NT2/D1 (cell line): ENCODE results near the gene SIGMAR1.
"Not testable (repeated sequence)": the region's sequence is repeated elsewhere in the genome, so short reads cannot be mapped to it uniquely, and the experiment has no call there.

Source experiments
- DNase-seq: peaks from one replicate; pipeline ENCODE4 v3.0.0-alpha.2; 2011; ENCODE audit warnings: low read depth, low spot score
- H3K27me3 ChIP-seq: 2 replicates; pipeline ENCODE4 v1.6.0; 2011; ENCODE audit warnings: mild to moderate bottlenecking; ENCODE audit not compliant: insufficient read length, insufficient read depth
- H3K36me3 ChIP-seq: 2 replicates; pipeline ENCODE4 v1.6.1; 2011; ENCODE audit warnings: mild to moderate bottlenecking, low read length, mixed read lengths; ENCODE audit not compliant: insufficient read depth, insufficient read length
- H3K4me1 ChIP-seq: 2 replicates; pipeline ENCODE4 v1.5.1; 2011; ENCODE audit not compliant: insufficient read depth, insufficient read length
- H3K4me3 ChIP-seq: 2 replicates; pipeline ENCODE4 v1.5.1; 2011; ENCODE audit warnings: low read depth; ENCODE audit not compliant: insufficient read length
- H3K9ac ChIP-seq: 2 replicates; pipeline ENCODE4 v1.6.0; 2011; ENCODE audit warnings: low read depth; ENCODE audit not compliant: insufficient read length
- H3K9me3 ChIP-seq: 2 replicates; pipeline ENCODE4 v1.5.1; 2011; ENCODE audit warnings: mild to moderate bottlenecking, low read length; ENCODE audit not compliant: insufficient read depth
- SUZ12 ChIP-seq: IDR thresholded peaks from 2 replicates; pipeline ENCODE4 v1.6.1; 2011; ENCODE audit not compliant: insufficient read length, insufficient read depth; ENCODE audit errors: extremely low read depth
- YY1 ChIP-seq: IDR thresholded peaks from 2 replicates; pipeline ENCODE4 v1.6.1; 2011; ENCODE audit not compliant: insufficient read length, insufficient read depth
- ZNF274 ChIP-seq: IDR thresholded peaks from 2 replicates; pipeline ENCODE4 v1.6.1; 2011; ENCODE audit warnings: mild to moderate bottlenecking, low read depth, low read length

Gene SIGMAR1

DNA sequence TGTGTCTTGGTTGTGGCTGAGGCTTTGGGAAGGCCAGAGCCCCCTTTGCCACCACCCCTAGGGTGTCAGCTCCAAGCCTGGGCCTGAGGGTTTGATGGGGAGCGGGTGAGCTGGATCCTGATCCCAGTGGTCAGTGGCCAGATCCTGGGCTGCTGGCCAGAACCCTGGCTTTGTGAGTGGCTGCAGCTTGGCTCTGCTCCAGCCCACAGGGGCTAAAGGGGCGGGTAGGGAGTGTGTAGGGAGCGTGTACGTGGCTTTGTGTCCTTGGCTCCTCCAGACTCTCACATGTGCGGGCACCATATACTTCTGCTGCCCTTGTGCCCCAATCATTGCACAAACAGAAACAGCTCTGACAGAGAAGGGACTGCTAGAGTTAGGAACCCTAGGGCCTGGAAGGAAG, 13.2 kb upstream of the SIGMAR1 start:
- TF ChIP-seq ZNF274 (no peak), SUZ12 (no peak), YY1 (no peak)
- Histone ChIP-seq H3K27me3 (no peaks in the 10 kb centered on the region), H3K36me3 (peaks cover 39% of the 10 kb centered on the region), H3K4me1 (peaks cover 34% of the 10 kb centered on the region), H3K9me3 (no peaks in the 10 kb centered on the region), H3K4me3 (no peak overlapping the region), H3K9ac (peak overlapping the region; percentile 67)
- DNase-seq = no peak

DNA sequence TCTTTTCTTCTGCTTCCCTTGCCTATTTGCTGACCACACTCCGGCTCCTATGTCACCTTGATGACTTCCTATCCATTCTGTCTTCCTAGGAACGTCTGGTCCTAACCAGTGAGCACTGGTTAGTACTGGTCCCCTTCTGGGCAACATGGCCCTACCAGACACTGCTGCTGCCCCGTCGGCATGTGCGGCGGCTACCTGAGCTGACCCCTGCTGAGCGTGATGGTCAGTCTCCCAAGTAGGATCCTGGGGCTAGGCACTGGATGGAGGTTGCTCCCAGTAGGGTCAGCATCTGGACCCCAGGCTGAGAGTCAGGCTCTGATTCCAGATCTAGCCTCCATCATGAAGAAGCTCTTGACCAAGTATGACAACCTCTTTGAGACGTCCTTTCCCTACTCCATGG, 11.1 kb upstream of the SIGMAR1 start:
- Histone ChIP-seq H3K27me3 (no peaks in the 10 kb centered on the region), H3K4me3 (no peak overlapping the region), H3K36me3 (peaks cover 39% of the 10 kb centered on the region), H3K9ac (no peak overlapping the region), H3K9me3 (no peaks in the 10 kb centered on the region), H3K4me1 (peaks cover 30% of the 10 kb centered on the region)
- no peak for DNase-seq
- no peak for TF ChIP-seq ZNF274
- TF ChIP-seq YY1 = no peak
- no peak for TF ChIP-seq SUZ12

DNA sequence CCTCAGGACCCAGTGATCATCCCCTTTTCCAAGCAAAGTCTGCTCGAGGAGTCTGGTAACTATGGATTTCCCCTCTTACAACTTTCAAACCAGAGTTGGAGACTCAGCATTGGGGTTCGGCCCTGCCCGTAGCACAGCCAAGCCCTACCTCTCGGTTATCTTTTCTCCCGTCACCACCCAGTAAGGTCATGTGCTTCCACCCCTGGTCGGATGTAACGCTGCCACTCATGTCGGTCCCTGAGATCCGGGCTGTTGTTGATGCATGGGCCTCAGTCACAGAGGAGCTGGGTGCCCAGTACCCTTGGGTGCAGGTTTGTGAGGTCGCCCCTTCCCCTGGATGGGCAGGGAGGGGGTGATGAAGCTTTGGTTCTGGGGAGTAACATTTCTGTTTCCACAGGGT, 10.1 kb upstream of the SIGMAR1 start:
- Histone ChIP-seq H3K27me3 (no peaks in the 10 kb centered on the region), H3K9me3 (no peaks in the 10 kb centered on the region), H3K9ac (peak overlapping the region; percentile 92), H3K4me3 (peak overlapping the region; percentile 78), H3K36me3 (peaks cover 39% of the 10 kb centered on the region), H3K4me1 (peaks cover 21% of the 10 kb centered on the region)
- TF ChIP-seq SUZ12 (no peak), YY1 (no peak), ZNF274 (no peak)
- DNase-seq = no peak

- H3K4me1 ChIP-seq = peaks cover 16% of the 10 kb centered on the region
- H3K9ac ChIP-seq = peak overlapping the region; percentile 92
- H3K36me3 ChIP-seq = peaks cover 39% of the 10 kb centered on the region
- peak overlapping the region; percentile 78 for H3K4me3 ChIP-seq
- H3K27me3 ChIP-seq = no peaks in the 10 kb centered on the region
- no peaks in the 10 kb centered on the region for H3K9me3 ChIP-seq
- no peak for DNase-seq
- no peak for TF ChIP-seq ZNF274
- TF ChIP-seq YY1 = no peak
- no peak for TF ChIP-seq SUZ12
These were observed 9.5 kb upstream of the SIGMAR1 start for GRCh38 chr9:34647084-34647403.

GRCh38 chr9:34646211-34647083, 8.9 kb upstream of the SIGMAR1 start, which contains the start of gene GALT:
GALT (plus strand) TSS chr9:34646675; CDS start chr9:34646705, 30 bp downstream.
- H3K9me3 ChIP-seq = no peaks in the 10 kb centered on the region
- peaks cover 39% of the 10 kb centered on the region for H3K36me3 ChIP-seq
- TF ChIP-seq ZNF274 (no peak), YY1 (no peak), SUZ12 (no peak)
- DNase-seq = peak; percentile 84
- H3K27me3 ChIP-seq = no peaks in the 10 kb centered on the region
- H3K4me3 ChIP-seq = peak within 1 kb of the TSS; percentile 78
- H3K4me1 ChIP-seq = peaks cover 16% of the 10 kb centered on the region
- H3K9ac ChIP-seq = peak within 1 kb of the TSS; percentile 92

GRCh38 chr9:34644766-34645314, 7.3 kb upstream of the SIGMAR1 start:
- no peak for DNase-seq
- H3K27me3 ChIP-seq = no peaks in the 10 kb centered on the region
- H3K9ac ChIP-seq = no peak overlapping the region
- H3K9me3 ChIP-seq = no peaks in the 10 kb centered on the region
- H3K4me1 ChIP-seq = peaks cover 12% of the 10 kb centered on the region
- TF ChIP-seq ZNF274 = no peak
- no peak for TF ChIP-seq YY1
- TF ChIP-seq SUZ12 = no peak
- H3K36me3 ChIP-seq = peaks cover 26% of the 10 kb centered on the region
- no peak overlapping the region for H3K4me3 ChIP-seq

- DNase-seq = no peak
- peaks cover 4% of the 10 kb centered on the region for H3K36me3 ChIP-seq
- H3K4me1 ChIP-seq = peaks cover 9% of the 10 kb centered on the region
- H3K9ac ChIP-seq = no peak overlapping the region
- H3K27me3 ChIP-seq = no peaks in the 10 kb centered on the region
- no peak overlapping the region for H3K4me3 ChIP-seq
- TF ChIP-seq YY1 (no peak), ZNF274 (no peak), SUZ12 (no peak)
- no peaks in the 10 kb centered on the region for H3K9me3 ChIP-seq
These were observed 5.1 kb upstream of the SIGMAR1 start for GRCh38 chr9:34642679-34643078.

DNA sequence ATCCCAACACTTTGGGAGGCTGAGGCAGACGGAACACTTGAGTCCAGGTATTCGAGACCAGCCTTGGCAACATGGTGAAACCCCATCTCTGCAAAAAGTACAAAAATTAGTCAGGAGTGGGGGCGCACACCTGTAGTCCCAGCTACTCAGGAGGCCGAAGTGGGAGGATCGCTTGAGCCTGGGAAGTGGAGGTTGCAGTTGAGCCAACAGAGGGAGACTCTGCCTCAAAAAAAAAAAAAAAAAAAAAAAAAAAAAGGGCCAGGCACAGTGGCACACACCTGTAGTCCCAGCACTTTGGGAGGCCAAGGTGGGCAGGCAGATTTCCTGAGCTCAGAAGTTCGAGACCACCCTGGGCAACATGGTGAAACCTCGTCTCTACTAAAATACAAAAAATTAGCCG, 1.7 kb upstream of the SIGMAR1 start:
- not testable (repeated sequence) for H3K27me3 ChIP-seq, DNase-seq, H3K4me3 ChIP-seq, H3K9me3 ChIP-seq, H3K9ac ChIP-seq
- Histone ChIP-seq H3K4me1 (peaks cover 12% of the 10 kb centered on the region), H3K36me3 (peaks cover 18% of the 10 kb centered on the region)
